ENCODE measurements around the gene KCNC1. TPM values are rescaled to one million over a fixed set of nuclear protein-coding genes. Genes with fewer than 3 reads are reported as not detected.

The KCNC1 gene
- total RNA-seq, 1 experiment from 2014 or later = 0.04 TPM

- no peak overlapping the region for H2BK15ac ChIP-seq (ENCODE audit: low read depth, low read length)
- H3K9me3 ChIP-seq (ENCODE audit: control insufficient read depth, low read depth, low read length) = no peaks in the 10 kb centered on the region
- no peaks in the 10 kb centered on the region for H4K20me1 ChIP-seq (ENCODE audit: control insufficient read depth, insufficient read depth, insufficient read length)
- H3K79me2 ChIP-seq (ENCODE audit: insufficient read depth, low read length) = no peaks in the 10 kb centered on the region
- no peak overlapping the region for H3K27ac ChIP-seq (ENCODE audit: insufficient read length, low read depth, low read length)
- no peaks in the 10 kb centered on the region for H3K23me2 ChIP-seq (ENCODE audit: insufficient read length, low read depth, low read length, poor library complexity, severe bottlenecking)
- H3K4me3 Mint-ChIP-seq = no peak overlapping the region
- no peak overlapping the region for H3K23ac ChIP-seq (ENCODE audit: insufficient read length, low read depth, low read length)
- no peak overlapping the region for H3K4me2 ChIP-seq (ENCODE audit: insufficient read depth, insufficient read length, low read length)
- TF ChIP-seq CTCF (conservative IDR thresholded peaks at IDR 0.05) = no peak
- H2BK12ac ChIP-seq (ENCODE audit: insufficient read length, low read depth, low read length) = no peak overlapping the region
- H3K27ac Mint-ChIP-seq = no peak overlapping the region
- no peak overlapping the region for H2BK5ac ChIP-seq (ENCODE audit: insufficient read length, low read length)
- no peaks in the 10 kb centered on the region; a peak in 2 of 5 replicates for H3K9me3 Mint-ChIP-seq
- no peak overlapping the region for H2AK5ac ChIP-seq (ENCODE audit: insufficient read length, low read length)
- H3K14ac ChIP-seq (ENCODE audit: insufficient read depth, low read length) = no peak overlapping the region
- no peak overlapping the region for H4K91ac ChIP-seq (ENCODE audit: insufficient read length, low read depth, low read length)
- H3T11ph ChIP-seq (ENCODE audit: low read length) = no peak overlapping the region
- DNase-seq = no peak
- H3K18ac ChIP-seq (ENCODE audit: insufficient read length, low read depth, low read length) = no peak overlapping the region
- H2BK20ac ChIP-seq (ENCODE audit: low read depth, low read length, poor library complexity, severe bottlenecking) = no peak overlapping the region
- H3K27me3 Mint-ChIP-seq (ENCODE audit: low read depth) = peaks cover 6% of the 10 kb centered on the region
- no peak overlapping the region for H3K9ac ChIP-seq (ENCODE audit: extremely low read depth, insufficient read length, low read length)
- H4K8ac ChIP-seq (replicated peaks; ENCODE audit: insufficient read length, low read depth, low read length) = no peak overlapping the region
- no peak overlapping the region for H4K5ac ChIP-seq (ENCODE audit: insufficient read length, low read depth, low read length)
- no CpG with 5 or more reads among the region's 7 CpGs for WGBS (ENCODE audit: extremely low coverage, insufficient read length, low lambda C conversion rate)
- no peaks in the 10 kb centered on the region for H3K79me1 ChIP-seq (ENCODE audit: insufficient read depth, low read depth, low read length, poor library complexity, severe bottlenecking)
- H3K4me1 Mint-ChIP-seq = peaks cover 2 to 12% of the 10 kb centered on the region in 2 experiments; a peak in 3 of 4 replicates
- H3K4me1 ChIP-seq (ENCODE audit: insufficient read depth, low read length) = no peaks in the 10 kb centered on the region
- no peak overlapping the region for H2BK120ac ChIP-seq (ENCODE audit: low read depth, low read length, poor library complexity, severe bottlenecking)
- H3K36me3 Mint-ChIP-seq (ENCODE audit: insufficient read depth in 1 of 3, low read depth in 3 of 3) = no peaks in the 10 kb centered on the region
- H2AFZ ChIP-seq (ENCODE audit: low read length) = no peak overlapping the region
- no peak overlapping the region for H3K4ac ChIP-seq (ENCODE audit: low read depth, low read length)
- H3K27me3 ChIP-seq (ENCODE audit: insufficient read depth, low read length) = no peaks in the 10 kb centered on the region
- no peak overlapping the region for H3K56ac ChIP-seq (ENCODE audit: insufficient read length, low read depth, low read length)
Observed at GRCh38 chr11:17763244-17763643, 28.7 kb downstream of the KCNC1 start.
